AG09319 (cell line): ENCODE measurements around the gene OTUD1.

Experiments used
- DNase-seq: peaks from one replicate; pipeline ENCODE4 v3.0.0-alpha.2; 2010; ENCODE audit warnings: low read depth; ENCODE audit errors: extremely low read depth
- CTCF ChIP-seq: IDR thresholded peaks from 2 replicates; pipeline ENCODE4 v1.5.1; 2011; ENCODE audit warnings: low read depth, mild to moderate bottlenecking, inconsistent platforms, low read length, moderate library complexity

OTUD1 gene

GRCh38 chr10:23467012-23467411 is 28.1 kb downstream of the OTUD1 start:
- TF ChIP-seq CTCF, result no peak
- DNase-seq, result no peak

DNA sequence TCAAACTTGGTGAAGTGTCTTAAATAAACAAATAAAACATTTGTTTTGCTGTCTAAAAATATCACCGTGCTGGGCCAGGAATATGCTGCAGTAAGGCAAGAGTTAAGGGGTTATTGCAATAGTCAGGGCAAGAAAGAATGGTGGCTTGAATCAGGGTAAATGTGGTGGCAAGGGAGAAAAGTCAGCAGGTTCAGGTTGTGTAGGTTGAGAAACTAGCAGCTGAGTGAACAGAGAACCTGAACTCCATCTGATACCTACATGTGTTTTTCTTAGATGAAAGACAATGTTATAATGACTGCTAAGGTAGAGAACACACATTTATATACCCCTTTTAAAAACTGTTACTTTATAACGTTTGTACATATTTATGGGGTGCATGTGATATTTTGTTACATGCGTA is 28.7 kb downstream of the OTUD1 start:
- no peak for DNase-seq

GRCh38 chr10:23469596-23470237 is 30.8 kb downstream of the OTUD1 start:
- DNase-seq, result no peak
- no peak for TF ChIP-seq CTCF

More for the DNA sequence above, 28.7 kb downstream of the OTUD1 start:
- TF ChIP-seq CTCF, result no peak

- DNase-seq, result no peak
- no peak for TF ChIP-seq CTCF
Measured at GRCh38 chr10:23472181-23472580, 33.3 kb downstream of the OTUD1 start.

DNA sequence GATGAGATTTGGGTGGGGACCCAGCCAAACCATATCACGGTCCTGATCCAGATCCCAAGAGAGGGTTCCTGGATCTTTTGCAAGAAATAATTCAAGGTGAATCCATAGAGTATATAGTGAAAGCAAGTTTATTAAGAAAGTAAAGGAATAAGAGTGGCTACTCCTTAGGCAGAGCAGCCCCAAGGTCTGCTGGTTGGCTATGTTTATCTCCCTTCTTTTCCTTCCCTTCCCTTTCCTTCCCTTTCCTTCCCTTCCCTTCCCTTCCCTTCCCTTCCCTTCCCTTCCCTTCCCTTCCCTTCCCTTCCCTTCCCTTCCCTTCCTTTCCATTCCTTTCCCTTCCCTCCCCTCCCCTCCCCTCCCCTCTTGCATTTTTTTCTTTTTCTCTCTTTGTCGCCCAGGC is 35.2 kb downstream of the OTUD1 start:
- no peak for TF ChIP-seq CTCF
- no peak for DNase-seq

DNA sequence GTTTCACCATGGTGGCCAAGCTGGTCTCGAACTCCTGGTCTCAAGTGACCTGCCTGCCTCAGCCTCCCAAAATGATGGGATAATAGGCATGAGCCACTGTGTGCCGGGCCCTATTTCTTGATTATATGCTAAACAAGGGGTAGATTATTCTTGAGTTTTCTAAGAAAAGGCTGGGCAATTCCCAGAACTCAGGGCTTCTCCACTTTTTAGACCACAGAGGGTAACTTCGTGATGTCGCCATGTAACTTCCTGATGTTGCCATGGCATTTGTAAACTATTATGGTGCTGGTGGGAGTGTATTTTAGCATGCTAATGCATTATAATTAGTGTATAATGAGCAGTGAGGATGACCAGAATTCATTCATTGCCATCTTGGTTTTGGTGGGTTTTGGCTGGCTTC is 35.8 kb downstream of the OTUD1 start:
- TF ChIP-seq CTCF, result no peak

DNA sequence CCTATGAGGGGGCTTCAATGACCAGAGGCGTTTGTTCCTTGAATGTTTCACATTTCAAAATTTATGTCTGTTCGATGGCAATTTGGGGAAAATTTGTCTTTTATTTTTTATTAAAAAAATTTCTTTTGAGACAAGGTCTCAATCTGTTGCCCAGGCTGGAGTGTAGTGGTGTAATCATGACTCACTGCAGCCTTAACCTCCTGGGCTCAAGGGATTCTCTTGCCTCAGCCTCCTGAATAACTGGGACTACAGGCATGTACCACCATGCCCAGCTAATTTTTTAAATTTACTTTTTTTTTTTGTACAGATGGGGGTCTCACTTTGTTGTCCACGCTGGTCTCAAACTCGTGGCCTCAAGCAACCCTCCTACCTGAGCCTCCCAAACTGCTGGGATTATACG is 39.7 kb downstream of the OTUD1 start:
- TF ChIP-seq CTCF, result no peak

More for the DNA sequence above, 35.8 kb downstream of the OTUD1 start:
- no peak for DNase-seq

More for the DNA sequence above, 39.7 kb downstream of the OTUD1 start:
- no peak for DNase-seq
